Measurements from ENCODE around the gene KRT38.

GRCh38 chr17:41415833-41416335 is 24.9 kb downstream of the KRT38 start:
- TF ChIP-seq CTCF (IDR thresholded peaks at IDR 0.05; ENCODE audit: borderline replicate concordance, extremely low read depth, low read length, poor library complexity, severe bottlenecking): no peak
- TF ChIP-seq EZH2 (IDR thresholded peaks at IDR 0.05; ENCODE audit: borderline replicate concordance, low read depth, low read length, severe bottlenecking): no peak

Measured in DND-41 (cell line).